Osteoblast (primary cell): ENCODE measurements around the gene TMEM98. TPM values are rescaled to one million over a fixed set of nuclear protein-coding genes. Genes with fewer than 3 reads are reported as not detected.

Experiments
- DNase-seq: peaks from one replicate; pipeline ENCODE4 v3.0.0; 2011; ENCODE audit warnings: low spot score, mixed read lengths; ENCODE audit not compliant: insufficient read length; ENCODE audit errors: missing footprints
- H2AFZ ChIP-seq: 2 replicates; pipeline ENCODE4 v1.6.0; 2011; ENCODE audit warnings: mild to moderate bottlenecking, low read length
- H3K27ac ChIP-seq: 2 replicates; pipeline ENCODE4 v1.5.1; 2011; ENCODE audit warnings: mild to moderate bottlenecking, low read depth, low read length, moderate library complexity
- H3K27me3 ChIP-seq: 2 replicates; pipeline ENCODE4 v1.6.0; 2012; ENCODE audit warnings: mild to moderate bottlenecking, control low read depth, inconsistent platforms, low read length, moderate library complexity; ENCODE audit not compliant: insufficient read depth
- H3K36me3 ChIP-seq: 2 replicates; pipeline ENCODE4 v1.5.1; 2011; ENCODE audit warnings: mild to moderate bottlenecking, low read length, control low read depth, moderate library complexity; ENCODE audit not compliant: insufficient read depth
- H3K4me1 ChIP-seq: 2 replicates; pipeline ENCODE4 v1.5.1; 2011; ENCODE audit warnings: mild to moderate bottlenecking, low read length, control low read depth, moderate library complexity; ENCODE audit not compliant: insufficient read depth
- H3K4me2 ChIP-seq: 2 replicates; pipeline ENCODE4 v1.6.0; 2011; ENCODE audit warnings: mild to moderate bottlenecking, low read length; ENCODE audit not compliant: insufficient read depth
- H3K4me3 ChIP-seq: fragments of 200-600 bp; sonication (generic); 3 replicates; pipeline ENCODE4 v1.5.1; 2012; ENCODE audit warnings: mild to moderate bottlenecking, low read length, inconsistent platforms; ENCODE audit not compliant: insufficient read depth
- H3K79me2 ChIP-seq: 2 replicates; pipeline ENCODE4 v1.6.0; 2012; ENCODE audit warnings: mild to moderate bottlenecking, low read length, control low read depth, inconsistent platforms; ENCODE audit not compliant: insufficient read depth
- H3K9me3 ChIP-seq: 2 replicates; pipeline ENCODE4 v1.5.1; 2011; ENCODE audit warnings: low read depth, low read length, control low read depth
- H4K20me1 ChIP-seq: 2 replicates; pipeline ENCODE4 v1.6.0; 2012; ENCODE audit warnings: mild to moderate bottlenecking, low read length, control low read depth; ENCODE audit not compliant: insufficient read depth
- total RNA-seq: library from RNA; depleted of rRNA; stranded (reverse); fragments of >200 nt; gene quantifications from 2 replicates; pipeline ENCODE4 v1.2.3, GENCODE V29; 2012
- TF ChIP-seq, protein P1 (sequence below): IDR thresholded peaks from 2 replicates; pipeline ENCODE4 v1.5.1; 2011; ENCODE audit warnings: mild to moderate bottlenecking, low read depth, low read length, moderate library complexity; ENCODE audit errors: extremely low read depth

The TMEM98 gene
- total RNA-seq, 1 donor = 121 TPM

DNA sequence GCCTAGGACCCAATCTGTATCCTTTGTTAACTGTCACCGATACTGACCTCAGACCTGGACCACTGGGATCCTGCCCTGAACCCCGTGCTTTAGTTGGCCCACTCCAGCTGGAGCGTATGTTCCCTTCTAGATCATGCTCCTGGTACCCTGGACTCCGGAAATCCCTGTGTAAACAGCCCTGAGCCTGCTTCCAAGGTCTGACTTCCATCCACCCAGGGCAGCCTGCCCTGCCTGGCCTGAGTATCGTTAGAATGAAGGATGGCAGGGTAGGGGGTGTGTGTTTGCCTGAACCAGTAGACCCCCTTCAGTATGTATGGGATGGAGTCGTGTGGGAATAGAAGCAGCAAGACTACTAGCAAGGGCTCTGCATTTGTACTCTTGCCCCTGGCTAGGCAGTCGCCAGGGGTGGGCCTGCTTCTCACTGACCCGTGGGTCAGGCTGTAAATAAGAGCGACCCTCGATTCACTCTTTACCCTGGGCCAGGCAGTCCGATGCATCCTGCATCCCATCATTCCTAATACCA, 691 bp upstream of the TMEM98 start:
- Histone ChIP-seq H3K36me3 (no peaks in the 10 kb centered on the region), H3K4me3 (peak overlapping the region; percentile 72), H3K4me1 (peaks cover 12% of the 10 kb centered on the region), H4K20me1 (no peaks in the 10 kb centered on the region), H3K27me3 (no peaks in the 10 kb centered on the region), H2AFZ (peak overlapping the region; percentile 69), H3K27ac (no peak overlapping the region), H3K4me2 (peak overlapping the region; percentile 73), H3K9me3 (no peaks in the 10 kb centered on the region), H3K79me2 (peaks cover 11% of the 10 kb centered on the region)
- DNase-seq = peak; percentile 81
- TF ChIP-seq, protein P1, sequence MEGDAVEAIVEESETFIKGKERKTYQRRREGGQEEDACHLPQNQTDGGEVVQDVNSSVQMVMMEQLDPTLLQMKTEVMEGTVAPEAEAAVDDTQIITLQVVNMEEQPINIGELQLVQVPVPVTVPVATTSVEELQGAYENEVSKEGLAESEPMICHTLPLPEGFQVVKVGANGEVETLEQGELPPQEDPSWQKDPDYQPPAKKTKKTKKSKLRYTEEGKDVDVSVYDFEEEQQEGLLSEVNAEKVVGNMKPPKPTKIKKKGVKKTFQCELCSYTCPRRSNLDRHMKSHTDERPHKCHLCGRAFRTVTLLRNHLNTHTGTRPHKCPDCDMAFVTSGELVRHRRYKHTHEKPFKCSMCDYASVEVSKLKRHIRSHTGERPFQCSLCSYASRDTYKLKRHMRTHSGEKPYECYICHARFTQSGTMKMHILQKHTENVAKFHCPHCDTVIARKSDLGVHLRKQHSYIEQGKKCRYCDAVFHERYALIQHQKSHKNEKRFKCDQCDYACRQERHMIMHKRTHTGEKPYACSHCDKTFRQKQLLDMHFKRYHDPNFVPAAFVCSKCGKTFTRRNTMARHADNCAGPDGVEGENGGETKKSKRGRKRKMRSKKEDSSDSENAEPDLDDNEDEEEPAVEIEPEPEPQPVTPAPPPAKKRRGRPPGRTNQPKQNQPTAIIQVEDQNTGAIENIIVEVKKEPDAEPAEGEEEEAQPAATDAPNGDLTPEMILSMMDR = no peak

- peak; percentile 83 for DNase-seq
These were observed 908 bp downstream of the TMEM98 start for GRCh38 chr17:32928586-32929535.

GRCh38 chr17:32929588-32929987, 1.6 kb downstream of the TMEM98 start:
- peak overlapping the region; percentile 96 for H3K4me2 ChIP-seq
- H3K27ac ChIP-seq = no peak overlapping the region
- no peaks in the 10 kb centered on the region for H3K9me3 ChIP-seq
- peak overlapping the region; percentile 0 for H3K4me3 ChIP-seq
- H3K36me3 ChIP-seq = peaks cover 18% of the 10 kb centered on the region
- peaks cover 2% of the 10 kb centered on the region for H4K20me1 ChIP-seq
- H3K27me3 ChIP-seq = no peaks in the 10 kb centered on the region
- H3K79me2 ChIP-seq = peaks cover 11% of the 10 kb centered on the region
- TF ChIP-seq, protein P1 = no peak
- peaks cover 12% of the 10 kb centered on the region for H3K4me1 ChIP-seq
- DNase-seq = no peak
- no peak overlapping the region for H2AFZ ChIP-seq

More at GRCh38 chr17:32928586-32929535, 908 bp downstream of the TMEM98 start:
- Histone ChIP-seq H3K79me2 (peaks cover 11% of the 10 kb centered on the region), H2AFZ (peak overlapping the region; percentile 68), H3K36me3 (peaks cover 13% of the 10 kb centered on the region), H3K4me1 (peaks cover 12% of the 10 kb centered on the region), H3K27ac (peak overlapping the region; percentile 23), H3K9me3 (no peaks in the 10 kb centered on the region), H4K20me1 (peaks cover 1% of the 10 kb centered on the region), H3K4me2 (peak overlapping the region; percentile 96), H3K4me3 (peak overlapping the region; percentile 72), H3K27me3 (no peaks in the 10 kb centered on the region)
- TF ChIP-seq, protein P1 = no peak

GRCh38 chr17:32930512-32930911, 2.6 kb downstream of the TMEM98 start:
- H3K4me3 ChIP-seq = no peak overlapping the region
- no peak overlapping the region for H3K4me2 ChIP-seq
- no peaks in the 10 kb centered on the region for H3K27me3 ChIP-seq

More at GRCh38 chr17:32930512-32930911, 2.6 kb downstream of the TMEM98 start:
- Histone ChIP-seq H3K79me2 (peaks cover 11% of the 10 kb centered on the region), H3K36me3 (peaks cover 18% of the 10 kb centered on the region), H3K4me1 (peaks cover 12% of the 10 kb centered on the region), H4K20me1 (peaks cover 2% of the 10 kb centered on the region), H2AFZ (no peak overlapping the region), H3K27ac (no peak overlapping the region), H3K9me3 (no peaks in the 10 kb centered on the region)
- TF ChIP-seq, protein P1 = no peak
- DNase-seq = no peak
